ENCODE results near the gene JPH2.
"Not testable (repeated sequence)": the region's sequence is repeated elsewhere in the genome, so short reads cannot be mapped to it uniquely, and the experiment has no call there.

Gene JPH2

DNA sequence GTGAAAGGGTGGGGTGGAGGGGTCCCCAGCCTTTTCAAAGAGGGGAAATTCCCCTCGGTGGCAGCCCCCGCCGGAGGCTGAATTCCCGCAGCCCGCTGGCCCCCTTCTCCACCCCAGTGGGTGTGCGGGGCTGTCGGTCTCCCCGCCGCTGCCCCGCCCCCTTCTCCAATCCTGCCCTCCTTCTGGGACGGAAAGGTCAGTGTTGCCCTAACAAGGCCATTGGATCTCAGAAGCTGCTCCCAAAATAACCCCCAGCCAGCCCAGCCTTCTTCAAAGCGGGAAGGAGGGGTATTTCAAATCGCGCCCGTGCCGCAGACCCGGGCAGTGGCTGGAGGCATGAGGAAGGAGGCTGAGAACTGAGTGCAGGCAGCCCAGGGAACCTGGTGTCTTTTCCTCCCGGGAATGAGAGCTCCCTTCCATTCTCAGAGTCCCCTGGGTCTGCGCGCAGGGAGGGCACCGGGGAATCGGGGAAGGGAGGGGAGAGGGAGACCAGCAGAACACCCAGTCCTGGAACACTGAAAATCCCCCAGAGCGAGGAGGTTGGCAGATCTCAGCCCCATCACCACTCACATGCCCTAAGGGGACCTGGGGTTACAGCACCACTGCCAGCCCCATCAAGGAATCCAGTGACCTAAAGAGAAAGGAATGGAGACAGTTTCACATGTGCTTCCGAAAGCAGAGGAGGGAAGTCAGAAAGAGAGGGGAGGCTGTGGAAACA, at the start of gene JPH2:
Gene JPH2 (minus strand): TSS at position 135 of the 718 bp plus-strand sequence. CDS start 483 bp downstream, outside the sequence.
- peak in 1 of 58 donors; percentile 3 for DNase-seq

DNA sequence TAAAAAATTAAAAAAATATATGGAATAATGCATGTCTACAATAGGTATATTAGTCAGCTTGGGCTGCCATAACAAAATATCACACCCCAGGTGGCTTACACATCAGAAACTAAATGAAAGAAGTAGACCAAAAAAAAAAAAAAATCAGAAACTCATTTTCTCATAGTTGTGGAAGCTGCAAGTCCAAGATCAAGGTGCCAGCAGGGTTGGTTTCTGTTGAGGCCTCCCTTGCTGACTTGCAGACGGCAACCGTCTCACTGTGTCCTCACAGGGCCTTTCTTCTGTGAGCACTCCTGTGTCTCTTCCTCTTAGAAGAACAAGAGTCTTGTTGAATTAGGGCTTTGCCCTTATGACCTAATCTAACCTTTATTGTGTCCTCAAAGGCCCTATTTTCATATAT, 48.7 kb upstream of the JPH2 start:
- DNase-seq = no peak

DNA sequence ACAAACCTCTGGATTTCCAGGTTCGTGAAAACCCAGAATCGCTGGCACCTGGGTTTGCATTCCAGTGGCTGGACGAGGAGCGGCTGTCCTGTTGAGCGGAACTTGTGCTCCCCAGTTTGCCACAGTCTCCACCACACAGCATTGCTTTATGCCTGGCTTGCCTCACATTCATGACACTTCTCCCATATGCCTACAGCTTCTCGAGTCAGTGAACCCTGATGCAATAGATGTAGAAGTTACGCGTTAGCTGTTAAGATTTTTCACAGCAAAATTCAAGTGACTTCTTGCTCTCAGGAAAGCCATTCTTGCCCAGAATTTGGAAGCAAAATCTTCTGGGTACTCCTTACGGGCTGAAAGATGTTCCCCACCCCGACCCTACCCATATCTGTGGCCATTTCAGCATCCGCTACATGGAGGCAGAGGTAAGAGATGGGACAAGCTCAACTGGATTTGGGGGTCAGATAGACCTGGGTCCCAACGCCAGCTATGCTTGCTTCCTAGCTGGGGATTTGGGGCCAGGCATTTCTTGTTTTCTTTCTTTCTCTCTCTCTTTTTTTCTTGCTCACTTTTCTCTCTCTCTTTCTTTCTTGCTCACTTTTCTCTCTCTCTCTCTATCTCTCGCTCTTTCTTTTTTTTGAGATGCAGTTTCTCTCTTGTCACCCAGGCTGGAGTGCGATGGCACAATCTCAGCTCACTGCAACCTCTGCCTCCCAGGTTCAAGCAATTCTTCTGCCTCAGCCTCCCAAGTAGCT, 47.8 kb upstream of the JPH2 start:
- no peak for DNase-seq

DNA sequence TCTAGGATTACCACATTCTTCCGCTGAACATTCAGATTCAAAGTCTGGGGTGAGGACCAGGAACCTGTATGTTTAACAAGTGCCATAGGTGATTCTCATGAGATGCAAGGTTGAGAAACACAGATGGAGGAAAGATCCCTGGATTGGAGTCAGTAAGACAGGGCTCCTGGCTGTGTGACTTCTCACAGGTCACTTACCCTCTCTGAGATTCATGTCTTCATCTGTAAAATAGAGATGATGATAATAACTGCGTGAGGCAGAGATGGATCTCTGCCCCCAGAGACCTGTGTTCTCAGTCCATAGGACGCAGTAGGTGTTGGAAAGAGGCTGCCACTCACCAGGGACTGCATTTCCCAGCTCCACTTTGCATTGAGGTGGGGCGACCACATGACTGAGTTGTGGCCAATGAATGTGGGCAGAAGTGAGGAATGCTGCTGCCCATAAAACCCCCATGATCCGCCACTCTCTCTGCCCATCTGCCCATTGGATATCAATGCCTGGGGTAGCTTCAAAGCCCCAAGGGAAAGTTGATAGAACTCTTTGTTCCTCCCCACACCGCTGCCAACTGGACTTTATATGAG, 46.5 kb upstream of the JPH2 start:
- DNase-seq = no peak

DNA sequence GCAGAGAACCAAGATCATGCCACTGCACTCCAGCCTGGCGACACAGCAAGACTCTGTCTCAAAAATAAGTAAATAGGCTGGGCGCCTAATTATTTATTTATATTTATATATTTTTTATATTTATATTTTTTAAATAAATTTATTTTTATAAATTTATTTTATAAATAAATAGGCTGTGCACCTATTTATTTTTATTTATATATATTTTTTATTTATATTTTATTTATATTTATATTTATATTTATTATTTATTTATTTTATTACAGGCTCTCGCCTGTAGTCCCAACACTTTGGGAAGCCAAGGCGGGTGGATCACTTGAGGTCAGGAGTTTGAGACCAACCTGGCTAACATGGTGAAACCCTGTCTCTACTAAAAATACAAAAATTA, 45.5 kb upstream of the JPH2 start:
- DNase-seq = not testable (repeated sequence)

DNA sequence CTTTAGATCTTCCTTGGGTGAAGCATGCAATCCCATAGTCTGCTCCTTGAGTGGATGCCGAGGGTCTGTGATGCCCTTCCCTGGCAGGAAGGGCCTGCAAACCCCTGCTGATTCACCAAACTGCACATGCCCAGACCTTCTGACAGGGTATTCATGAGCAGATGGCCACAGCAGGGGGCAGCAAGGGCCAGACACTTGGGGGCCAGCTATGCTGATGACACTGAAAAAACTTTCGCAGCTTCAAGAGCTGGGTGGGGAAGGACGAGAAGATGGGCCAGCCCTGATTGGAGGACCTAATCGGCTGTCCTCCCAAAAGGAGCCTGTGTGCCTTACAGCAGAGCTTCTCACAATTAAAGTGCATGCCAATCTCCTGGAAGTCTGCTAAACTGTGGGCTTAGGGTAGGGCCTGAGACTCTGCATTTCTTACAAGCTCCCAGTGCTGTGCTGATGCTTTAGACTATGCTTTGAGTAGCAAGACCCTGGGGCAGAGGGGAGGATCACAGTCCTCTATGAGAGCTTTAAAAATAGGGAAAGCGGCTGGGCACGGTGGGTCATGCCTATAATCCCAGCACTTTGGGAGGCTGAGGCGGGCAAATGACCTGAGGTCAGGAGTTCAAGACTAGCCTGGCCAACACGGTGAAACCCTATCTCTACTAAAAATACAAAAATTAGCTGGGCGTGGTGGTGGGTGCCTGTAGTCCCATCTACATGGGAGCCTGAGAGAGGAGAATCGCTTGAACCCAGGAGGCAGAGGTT, 44.9 kb upstream of the JPH2 start:
- DNase-seq = no peak

DNA sequence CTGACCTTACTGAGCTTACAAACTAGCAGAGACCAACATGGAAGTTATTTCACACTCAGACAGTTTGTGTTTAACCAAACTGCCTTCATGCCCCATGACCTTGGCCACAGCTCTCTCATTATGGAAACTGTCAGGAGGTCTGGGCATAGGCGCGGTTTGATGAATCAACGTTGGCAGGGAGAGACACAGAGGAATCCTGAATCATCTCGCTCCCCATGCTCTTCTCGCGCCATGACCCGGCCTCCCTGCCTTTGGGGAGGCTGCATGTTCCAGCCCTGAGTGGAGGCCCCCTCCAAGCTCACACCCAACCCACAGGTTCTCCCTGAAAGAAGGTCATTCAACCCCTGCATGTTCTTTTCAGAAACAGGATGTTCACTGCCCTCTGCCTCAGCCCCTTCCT, 44.2 kb upstream of the JPH2 start:
- DNase-seq = no peak

DNA sequence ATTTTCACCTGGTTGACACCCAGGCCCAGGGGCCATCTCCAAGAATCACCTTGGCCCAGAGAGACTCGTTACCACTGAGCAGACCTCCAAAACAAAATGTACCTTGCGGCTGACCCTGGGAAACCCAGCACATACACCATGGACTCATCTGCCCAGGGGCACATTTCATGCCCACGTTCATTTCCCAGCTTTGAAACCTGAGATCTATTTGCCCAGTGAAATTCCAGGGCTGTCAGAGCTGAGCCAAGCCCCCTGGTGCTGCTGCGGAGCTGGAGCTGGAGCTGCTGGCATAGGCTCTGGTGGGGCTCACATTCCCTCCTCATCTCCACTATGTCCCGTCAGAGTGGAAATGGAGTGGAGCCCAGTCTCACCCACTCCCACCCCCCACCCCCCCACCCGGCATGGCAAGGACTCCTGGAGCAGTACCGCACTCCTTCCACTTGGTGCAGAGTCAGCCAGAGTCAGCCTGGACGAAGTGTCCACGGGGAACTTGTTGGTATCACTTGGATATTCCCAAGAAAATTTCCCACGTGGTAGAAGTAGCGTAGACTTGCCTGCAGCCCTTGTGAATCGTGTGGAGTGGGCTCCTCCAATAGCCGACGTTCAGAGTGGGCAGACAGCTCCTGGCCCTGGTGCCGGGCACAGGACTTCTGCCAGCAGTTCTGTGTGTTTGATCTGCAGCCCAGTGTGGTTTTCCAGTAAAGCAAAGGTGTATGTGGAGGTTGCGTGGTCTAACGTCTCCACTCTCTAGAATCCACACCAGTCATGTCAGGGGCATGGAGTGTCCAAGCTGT, 41.7 kb upstream of the JPH2 start:
- DNase-seq = no peak

DNA sequence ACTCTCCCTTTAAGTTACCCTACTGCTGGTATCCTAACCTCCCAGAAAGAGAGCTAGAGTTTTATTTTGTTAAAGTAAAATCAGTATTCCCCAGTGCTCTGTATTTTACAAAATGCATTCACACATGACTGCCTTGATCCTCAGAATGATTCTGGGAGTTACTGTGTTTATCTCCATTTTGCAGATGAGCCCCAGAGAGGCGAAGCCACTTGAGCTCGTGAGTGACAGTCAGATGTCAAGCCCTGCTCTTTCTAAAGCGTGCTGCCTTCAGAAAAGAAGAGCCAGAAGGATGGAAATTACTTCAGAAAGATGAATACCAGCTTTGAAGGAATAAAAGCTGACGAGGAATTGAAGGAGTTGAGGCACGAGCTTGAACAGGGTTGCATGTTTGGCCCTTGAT, 37.6 kb upstream of the JPH2 start:
- DNase-seq = no peak

DNA sequence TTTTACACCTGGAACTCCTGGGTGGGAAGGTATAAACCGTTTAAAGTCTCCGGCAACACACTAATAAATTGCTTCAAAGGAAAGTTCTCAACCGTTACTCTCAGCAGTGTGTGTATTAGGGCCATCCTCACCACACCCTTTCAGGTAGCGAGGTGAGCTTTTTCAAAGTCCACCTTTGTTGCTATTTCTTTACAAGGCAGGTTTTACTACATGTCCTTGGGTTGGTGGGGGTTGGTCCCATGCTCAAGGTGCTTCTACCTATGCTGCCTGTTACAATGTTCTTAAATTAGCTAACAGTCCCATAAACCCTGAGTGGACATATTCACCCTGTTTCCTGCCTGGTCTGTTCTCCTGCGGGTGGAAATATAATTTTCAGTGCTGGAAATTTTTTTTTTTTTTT, 36.7 kb upstream of the JPH2 start:
- DNase-seq = no peak

DNA sequence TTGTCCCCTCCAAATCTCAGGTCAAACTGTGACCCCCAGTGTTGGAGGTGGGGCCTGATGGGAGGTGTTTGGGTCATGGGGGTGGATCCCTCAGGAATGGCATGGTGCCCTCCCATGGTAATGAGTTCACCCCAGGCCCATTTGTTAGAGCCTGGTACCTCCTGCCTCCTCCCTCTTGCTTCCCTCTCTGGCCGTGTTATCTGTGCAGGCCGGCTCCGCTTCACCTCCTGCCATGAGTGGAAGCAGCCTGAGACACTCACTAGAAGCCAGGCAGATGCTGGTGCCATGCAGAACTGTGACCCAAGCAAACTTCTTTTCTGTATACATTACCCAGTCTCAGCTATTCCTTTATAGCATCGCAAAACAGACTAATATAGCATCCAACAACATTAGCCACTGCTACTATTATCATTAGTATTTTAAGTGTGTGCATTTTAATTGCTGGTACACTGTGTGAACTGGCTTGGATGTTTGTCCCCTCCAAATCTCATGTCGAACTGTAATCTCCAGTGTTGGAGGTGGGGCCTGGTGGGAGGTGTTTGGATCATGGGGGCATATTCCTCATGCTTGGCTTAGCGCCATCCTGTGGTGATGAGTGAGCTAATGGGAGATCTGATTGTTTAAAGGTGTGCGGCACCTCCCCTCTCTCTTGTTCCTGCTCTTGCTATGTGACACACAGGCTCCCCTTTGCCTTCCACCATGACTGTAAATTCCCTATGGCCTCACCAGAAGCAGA, 35.8 kb upstream of the JPH2 start:
- DNase-seq = no peak

DNA sequence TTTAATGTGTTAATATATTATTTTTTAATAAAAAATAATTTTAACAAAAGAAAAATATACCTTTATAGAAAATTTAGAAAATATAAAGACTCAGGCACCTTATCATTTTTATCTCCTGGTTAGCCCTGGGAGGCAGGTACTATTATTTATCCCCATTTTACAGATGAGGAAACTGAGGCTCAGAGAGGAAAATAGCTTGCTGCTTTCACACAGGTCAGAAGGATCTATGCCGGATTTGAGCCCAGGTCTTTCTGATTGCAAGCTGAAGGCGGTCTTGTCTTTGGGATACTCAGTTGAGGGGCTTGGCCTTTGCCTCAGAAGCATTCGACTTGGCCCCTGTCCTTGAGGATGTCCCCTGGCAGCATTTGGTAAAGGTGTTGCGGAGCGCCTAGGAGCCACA, 35.0 kb upstream of the JPH2 start:
- no peak for DNase-seq

DNA sequence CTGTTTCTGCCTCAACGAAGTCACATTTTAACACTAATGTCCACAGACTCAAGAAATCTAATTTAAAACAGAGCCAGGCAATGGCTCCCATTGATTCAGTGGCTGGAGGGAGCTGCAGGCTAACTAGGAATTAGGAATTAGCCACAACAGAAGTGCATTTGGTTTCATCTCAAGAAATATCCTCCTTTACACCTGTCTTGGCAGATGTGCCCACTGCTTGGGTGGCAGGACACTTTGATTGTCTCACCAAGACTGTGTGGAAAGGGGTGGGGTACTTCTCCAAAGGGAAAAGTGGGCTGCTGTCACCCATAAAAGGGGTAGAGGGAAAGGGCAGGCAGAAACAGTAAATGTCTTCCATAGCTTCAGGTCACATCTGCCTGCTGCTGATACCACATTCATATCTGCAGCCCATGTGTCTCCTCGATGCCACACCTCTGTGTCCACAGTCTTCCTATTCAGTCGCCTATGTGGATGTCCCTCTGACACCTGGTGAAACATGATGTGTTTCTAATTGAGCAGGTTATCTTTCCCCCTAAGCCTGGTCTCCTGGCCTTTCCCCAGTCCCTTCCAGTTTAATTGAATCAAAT, 34.5 kb upstream of the JPH2 start:
- DNase-seq = no peak

DNA sequence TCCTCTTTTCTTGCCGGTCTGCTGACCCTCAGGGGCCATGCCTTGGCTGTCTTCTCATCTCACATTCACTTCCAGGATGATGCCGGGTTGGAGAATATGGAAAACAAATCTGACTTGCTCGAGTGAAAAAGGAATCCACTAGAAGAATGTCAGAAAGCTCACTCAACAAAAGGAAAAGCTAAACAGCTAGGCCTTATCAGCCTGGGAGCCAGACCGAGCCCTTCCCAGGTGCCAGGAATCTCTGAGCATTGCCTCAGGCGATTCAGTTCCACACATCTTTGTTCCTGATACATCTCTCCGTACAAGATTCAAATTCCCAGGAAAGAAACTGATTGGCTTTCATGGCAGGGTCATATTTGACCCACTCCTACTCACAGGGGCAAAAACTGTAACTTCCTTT, 32.8 kb upstream of the JPH2 start:
- DNase-seq = no peak

DNA sequence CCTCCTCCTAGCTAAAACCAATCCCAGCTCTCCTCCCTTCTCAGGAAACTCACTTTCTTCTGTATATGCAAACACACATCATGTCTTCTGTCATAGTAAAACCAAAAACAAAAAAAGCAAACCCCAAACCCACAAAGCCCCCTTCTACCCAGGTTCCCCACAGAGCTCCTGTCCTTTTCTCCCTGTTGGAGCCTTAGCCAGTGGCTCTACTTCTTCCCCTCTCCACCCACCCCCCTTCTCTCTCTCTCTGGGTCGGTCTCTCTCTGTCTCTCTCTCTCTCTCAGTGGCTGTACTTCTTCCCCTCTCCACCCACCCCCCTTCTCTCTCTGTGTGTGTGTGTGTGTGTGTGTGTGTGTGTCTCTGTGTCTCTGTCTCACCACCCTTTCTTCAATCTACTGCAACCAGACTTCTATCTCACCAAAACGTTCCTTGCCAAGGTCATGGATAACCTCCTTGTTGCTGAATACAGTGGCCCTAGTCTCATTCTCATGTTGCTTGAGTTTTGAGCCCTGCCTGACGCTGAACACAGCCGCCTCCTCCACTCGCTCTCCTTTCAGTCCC, 32.3 kb upstream of the JPH2 start:
- DNase-seq = no peak

DNA sequence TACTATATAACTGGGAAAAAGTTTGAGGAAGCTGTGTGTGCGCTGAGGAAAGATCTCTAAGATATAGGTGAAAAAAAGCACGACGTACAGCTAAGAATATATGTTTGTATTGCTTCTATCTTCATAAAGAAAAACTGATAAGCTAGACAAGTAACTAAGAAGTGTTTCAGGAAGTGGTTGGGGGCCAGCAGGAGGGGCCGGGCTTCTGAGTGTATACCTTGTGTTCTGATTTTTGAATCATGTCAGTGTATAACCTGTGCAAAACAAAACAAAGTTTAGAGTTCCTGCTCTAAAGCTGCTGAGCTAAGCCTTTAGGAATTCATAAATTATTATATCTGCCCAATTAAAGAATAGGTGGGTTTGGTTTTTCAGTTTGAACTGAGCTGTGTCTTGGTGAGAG, 31.5 kb upstream of the JPH2 start:
- no peak for DNase-seq

DNA sequence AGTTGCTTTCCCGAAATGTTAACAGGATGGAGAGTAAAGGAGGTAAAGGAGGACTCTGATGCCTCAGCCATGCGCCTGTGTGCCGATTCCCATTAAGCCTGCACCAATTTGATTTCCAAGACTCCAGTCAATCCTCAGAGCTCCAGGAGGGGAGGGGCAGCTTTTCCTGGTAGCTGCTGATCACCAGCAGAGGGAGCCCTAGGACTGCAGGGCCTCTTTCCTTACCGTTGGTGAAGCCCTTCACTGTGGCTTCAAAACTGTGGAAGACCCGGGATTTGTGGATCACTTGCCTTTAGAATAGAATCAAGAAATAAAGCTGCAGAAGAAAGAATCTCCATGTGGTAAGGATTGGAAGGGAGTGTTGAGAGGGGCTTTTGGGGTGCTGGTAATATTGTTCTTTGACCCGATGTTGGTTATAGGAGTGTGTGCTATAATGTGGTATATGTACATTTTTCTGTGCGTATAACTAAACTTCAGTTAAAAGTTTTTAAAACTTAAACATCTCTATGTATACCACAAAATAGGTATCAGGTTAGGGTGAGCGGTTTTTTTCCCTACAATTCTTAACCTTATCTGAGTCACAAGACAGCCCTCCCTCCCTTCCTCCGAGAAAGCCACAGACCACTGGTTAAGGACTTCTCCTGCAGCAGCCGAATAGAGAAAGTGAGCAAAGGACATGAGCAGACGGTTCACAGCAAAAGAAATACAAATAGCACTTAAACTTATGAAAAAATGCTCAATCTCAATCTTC, 30.5 kb upstream of the JPH2 start:
- DNase-seq = peak in 47 of 58 donors; percentile 3 to 73 (median 25)

DNA sequence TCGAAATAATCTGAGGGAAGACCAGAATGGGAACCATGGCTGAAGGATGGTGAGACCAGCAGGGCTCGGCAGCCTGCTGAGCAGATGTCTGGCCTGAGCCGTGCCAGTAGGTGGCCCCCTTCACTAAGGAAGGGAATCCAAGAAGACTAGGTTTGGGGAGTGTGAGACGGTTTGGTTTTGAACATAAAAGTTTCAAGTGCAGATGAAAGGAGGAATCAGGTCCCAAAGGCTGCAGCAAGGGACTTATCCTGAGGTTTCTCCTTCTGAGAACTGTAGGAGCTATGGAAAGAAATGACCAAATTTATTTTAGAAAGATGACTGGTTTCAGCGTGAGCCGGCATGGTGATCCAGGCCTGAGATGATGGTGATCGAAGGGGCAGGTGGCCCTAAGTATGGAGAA, 28.1 kb upstream of the JPH2 start:
- peak in 50 of 58 donors; percentile 6 to 75 (median 38) for DNase-seq

DNA sequence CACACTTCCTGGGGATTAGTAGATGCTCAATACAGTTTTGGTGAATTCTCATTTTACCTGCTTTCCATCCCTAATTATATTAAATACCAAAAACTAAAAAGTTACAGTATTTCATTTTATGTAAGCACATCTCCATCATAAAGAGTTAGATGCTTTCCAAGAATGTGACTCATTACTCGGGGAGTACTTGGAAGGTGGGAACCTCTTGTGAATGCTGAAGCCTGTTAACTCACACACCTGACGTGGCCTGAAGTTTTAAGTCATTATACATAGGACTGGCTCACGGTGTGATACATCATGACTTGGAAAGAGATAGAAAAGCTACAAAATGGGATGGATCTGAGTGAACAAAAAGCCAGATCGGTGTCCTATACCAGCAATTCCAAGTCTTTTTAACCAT, 25.8 kb upstream of the JPH2 start:
- no peak for DNase-seq

All from anterior cingulate cortex (tissue), 58 donors.